Testis (tissue), 2 donors: ENCODE results near the gene TMUB1.

Experiments used
- POLR2A ChIP-seq: fragments of 450-650 bp; IDR thresholded peaks from one replicate; pipeline ENCODE4 v1.6.1; 2017; ENCODE audit warnings: antibody characterized with exemption, mild to moderate bottlenecking, moderate library complexity
- TF ChIP-seq, protein P1 (sequence below), 3 experiments: fragments of 450-650 bp in 2 of 3; fragments of 200-600 bp in 1 of 3; sonication (generic) in 1 of 3; IDR thresholded peaks; one replicate each; pipeline ENCODE4 v1.5.1; 2016 to 2019; ENCODE audit warnings: antibody characterized with exemption in 3 of 3, mild to moderate bottlenecking in 2 of 3, moderate library complexity in 1 of 3

GRCh38 chr7:151091003-151091402 is 7.7 kb upstream of the TMUB1 start:
- TF ChIP-seq, protein P1, sequence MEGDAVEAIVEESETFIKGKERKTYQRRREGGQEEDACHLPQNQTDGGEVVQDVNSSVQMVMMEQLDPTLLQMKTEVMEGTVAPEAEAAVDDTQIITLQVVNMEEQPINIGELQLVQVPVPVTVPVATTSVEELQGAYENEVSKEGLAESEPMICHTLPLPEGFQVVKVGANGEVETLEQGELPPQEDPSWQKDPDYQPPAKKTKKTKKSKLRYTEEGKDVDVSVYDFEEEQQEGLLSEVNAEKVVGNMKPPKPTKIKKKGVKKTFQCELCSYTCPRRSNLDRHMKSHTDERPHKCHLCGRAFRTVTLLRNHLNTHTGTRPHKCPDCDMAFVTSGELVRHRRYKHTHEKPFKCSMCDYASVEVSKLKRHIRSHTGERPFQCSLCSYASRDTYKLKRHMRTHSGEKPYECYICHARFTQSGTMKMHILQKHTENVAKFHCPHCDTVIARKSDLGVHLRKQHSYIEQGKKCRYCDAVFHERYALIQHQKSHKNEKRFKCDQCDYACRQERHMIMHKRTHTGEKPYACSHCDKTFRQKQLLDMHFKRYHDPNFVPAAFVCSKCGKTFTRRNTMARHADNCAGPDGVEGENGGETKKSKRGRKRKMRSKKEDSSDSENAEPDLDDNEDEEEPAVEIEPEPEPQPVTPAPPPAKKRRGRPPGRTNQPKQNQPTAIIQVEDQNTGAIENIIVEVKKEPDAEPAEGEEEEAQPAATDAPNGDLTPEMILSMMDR (IDR thresholded peaks at IDR 0.05) = no peak
- no peak for TF ChIP-seq POLR2A
